Measurements from ENCODE around the gene FGD4.
"Not testable (repeated sequence)": the region's sequence is repeated elsewhere in the genome, so short reads cannot be mapped to it uniquely, and the experiment has no call there.

Gene FGD4

GRCh38 chr12:32499048-32499447 lies 99.7 kb downstream of the FGD4 start:
- DNase-seq: no peak

- DNase-seq: no peak
Measured at GRCh38 chr12:32501835-32502333, 102.5 kb downstream of the FGD4 start.

DNA sequence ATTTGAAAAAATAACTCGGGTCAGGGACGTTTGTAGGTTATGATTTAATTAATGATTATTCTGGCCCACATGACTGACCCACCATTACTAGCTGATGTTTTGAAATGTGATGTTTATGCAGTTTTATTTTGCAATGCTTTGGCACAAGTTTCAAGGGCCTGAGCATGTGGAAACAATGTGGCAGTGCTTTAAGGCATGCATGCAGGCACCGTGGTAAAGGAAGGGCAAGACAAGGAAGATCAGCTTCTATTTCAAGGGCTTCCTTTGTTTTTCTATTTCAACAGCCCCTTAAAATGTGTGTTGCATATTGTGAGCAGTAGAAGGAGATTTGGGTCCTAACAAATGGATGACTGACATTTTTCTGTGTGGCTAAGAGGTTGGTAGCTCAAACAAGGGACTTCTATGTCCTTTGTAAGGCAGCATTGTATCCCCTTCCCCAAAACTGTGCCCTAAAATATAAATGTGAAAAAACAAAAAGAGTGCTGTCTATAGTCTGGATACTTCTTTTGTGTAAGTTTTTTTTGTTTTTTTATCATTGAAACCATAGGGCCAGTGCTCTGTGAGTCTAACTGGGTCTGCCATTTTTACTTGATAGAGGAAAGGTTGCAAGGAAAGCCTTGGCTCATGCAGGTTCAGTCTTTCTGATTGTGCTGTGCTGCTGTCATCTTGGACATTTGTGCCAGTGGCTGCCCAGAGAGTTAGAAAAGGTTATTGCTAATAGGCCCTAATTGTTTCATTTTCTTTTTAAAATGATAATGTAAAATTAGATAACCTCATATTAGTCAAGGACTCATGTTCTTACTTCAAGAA lies 103.5 kb downstream of the FGD4 start:
- no peak for DNase-seq

GRCh38 chr12:32503730-32504129 lies 104.4 kb downstream of the FGD4 start:
- DNase-seq: no peak

- no peak for DNase-seq
Measured at GRCh38 chr12:32504591-32504990, 105.2 kb downstream of the FGD4 start.

DNA sequence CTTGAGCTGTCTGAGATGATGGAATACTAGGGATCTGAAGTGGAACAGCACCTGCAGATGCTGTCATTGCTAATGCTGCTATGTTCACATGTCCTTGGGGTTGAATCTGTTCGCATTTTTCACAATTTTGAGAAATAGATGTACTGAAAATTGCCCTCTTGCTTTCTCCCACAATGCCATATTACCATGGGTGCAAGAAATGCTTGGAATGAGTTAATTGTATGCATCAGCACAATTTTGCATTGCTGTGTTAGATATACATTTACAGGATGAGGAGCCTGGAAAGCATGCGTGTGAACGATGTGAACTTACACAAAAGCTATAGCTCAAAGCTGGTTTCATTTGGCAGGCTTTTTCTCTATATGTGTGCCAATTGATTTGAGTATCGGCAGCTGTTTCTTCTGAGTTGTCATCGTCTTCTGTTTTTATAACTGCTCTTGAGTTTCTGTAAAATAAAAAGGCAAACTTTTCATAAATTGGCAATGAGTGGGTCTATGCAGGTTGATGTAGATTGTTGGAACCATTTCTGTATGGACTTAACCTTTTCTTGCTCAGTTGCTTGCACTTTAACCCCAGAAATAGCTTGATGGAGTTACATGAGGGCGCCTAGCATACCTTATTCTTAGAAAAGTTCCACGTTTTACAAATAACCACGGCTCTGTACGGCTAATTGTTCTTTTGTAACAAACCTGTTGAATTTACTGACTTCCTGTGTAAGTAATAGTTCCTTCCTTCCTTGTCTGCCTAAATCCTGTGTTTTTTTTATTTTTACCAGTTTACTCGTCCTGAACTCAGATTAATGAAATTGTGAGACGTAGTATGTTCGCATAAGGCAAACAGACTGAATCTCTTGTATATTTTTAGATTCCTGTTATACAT lies 105.9 kb downstream of the FGD4 start:
- DNase-seq: no peak

- DNase-seq: not testable (repeated sequence)
Measured at GRCh38 chr12:32507096-32507941, 108.0 kb downstream of the FGD4 start.

- no peak for DNase-seq
Measured at GRCh38 chr12:32507942-32508320, 108.6 kb downstream of the FGD4 start.

GRCh38 chr12:32508626-32509025 lies 109.3 kb downstream of the FGD4 start:
- DNase-seq: no peak

GRCh38 chr12:32509328-32510091 lies 110.2 kb downstream of the FGD4 start:
- no peak for DNase-seq

GRCh38 chr12:32511976-32512375 lies 112.6 kb downstream of the FGD4 start:
- not testable (repeated sequence) for DNase-seq

- DNase-seq: no peak
Measured at GRCh38 chr12:32512379-32512778, 113.0 kb downstream of the FGD4 start.

GRCh38 chr12:32512910-32513309 lies 113.6 kb downstream of the FGD4 start:
- no peak for DNase-seq

- no peak for DNase-seq
Measured at GRCh38 chr12:32515137-32515873, 115.9 kb downstream of the FGD4 start.

GRCh38 chr12:32516230-32516629 lies 116.9 kb downstream of the FGD4 start:
- no peak for DNase-seq

- DNase-seq: no peak
Measured at GRCh38 chr12:32517966-32518365, 118.6 kb downstream of the FGD4 start.

- DNase-seq: no peak
Measured at GRCh38 chr12:32519047-32519446, 119.7 kb downstream of the FGD4 start.

DNA sequence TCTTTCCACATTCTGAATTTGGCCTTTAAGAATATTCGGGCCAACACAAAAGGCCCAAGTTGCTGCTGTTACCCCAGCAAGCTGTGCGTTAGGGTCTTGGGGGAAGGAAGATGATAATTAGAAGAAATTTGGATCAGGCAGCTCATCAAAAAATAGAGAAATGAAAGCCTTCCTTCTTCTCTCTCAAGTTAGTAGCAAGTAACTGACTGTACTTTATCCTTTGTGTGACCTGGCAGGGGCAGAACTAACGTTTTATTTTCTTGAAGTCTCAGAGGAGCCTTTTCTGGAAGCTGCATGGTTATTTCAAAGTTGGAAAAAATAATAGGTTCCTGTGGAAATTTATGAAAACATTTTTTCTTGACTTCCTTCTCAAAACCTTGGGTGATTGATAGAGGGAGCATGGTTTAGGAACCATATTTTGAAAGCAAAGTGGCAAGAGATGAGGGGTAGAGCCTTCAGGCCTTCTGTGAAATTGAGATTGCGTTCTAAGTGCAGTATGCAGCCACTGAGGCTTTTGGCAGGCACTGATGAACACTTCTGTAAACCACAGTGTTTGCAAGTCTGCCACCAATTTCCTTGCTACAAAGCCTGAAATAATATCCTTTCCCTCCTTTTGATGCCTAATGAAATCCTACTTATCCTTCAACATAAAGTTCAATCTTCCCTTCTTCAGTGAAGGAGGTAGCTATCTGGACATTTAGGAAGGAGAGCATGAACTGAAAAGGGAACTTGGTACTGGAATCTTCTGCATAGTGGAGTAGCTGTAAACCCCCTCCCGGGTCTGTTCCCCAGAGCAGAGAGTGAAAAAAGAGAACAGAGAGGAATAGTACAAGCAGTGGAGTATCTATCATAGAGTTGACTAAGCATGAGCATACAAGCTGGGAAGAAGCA lies 123.2 kb downstream of the FGD4 start:
- DNase-seq: no peak

GRCh38 chr12:32525802-32526201 lies 126.4 kb downstream of the FGD4 start:
- not testable (repeated sequence) for DNase-seq

DNA sequence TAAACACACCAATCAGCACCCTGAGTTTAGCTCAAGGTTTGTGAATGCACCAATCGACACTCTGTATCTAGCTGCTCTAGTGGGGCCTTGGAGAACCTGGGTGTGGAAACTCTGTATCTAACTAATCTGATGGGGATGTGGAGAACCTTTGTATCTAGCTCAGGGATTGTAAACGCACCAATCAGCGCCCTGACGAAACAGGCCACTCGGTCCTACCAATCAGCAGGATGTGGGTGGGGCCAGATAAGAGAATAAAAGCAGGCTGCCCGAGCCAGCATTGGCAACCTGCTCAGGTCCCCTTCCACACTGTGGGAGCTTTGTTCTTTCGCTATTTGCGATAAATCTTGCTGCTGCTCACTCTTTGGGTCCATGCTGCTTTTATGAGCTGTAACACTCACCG lies 127.0 kb downstream of the FGD4 start:
- not testable (repeated sequence) for DNase-seq
